ENCODE data around the gene KIF5C. TPM values are rescaled to one million over a fixed set of nuclear protein-coding genes. Genes with fewer than 3 reads are reported as not detected.

The KIF5C gene
- total and polyA plus RNA-seq, 2 experiments from 2014 or later = 45.0 to 49.1 TPM

- H3K36me3 Mint-ChIP-seq (ENCODE audit: low read depth) = no peaks in the 10 kb centered on the region
- Histone ChIP-seq H3K27ac (ENCODE audit: low read depth) (no peak overlapping the region), H3K27me3 (ENCODE audit: insufficient read depth) (no peaks in the 10 kb centered on the region), H3K4me3 (no peak overlapping the region), H3K4me1 (ENCODE audit: insufficient read depth) (no peaks in the 10 kb centered on the region), H3K4me2 (no peak overlapping the region), H3K9me2 (ENCODE audit: insufficient read depth) (no peaks in the 10 kb centered on the region), H3F3A (replicated peaks; ENCODE audit: low read depth) (no peaks in the 10 kb centered on the region), H2AFZ (no peak overlapping the region), H4K20me1 (replicated peaks; ENCODE audit: insufficient read depth) (no peaks in the 10 kb centered on the region), H3K36me3 (ENCODE audit: insufficient read depth) (no peaks in the 10 kb centered on the region), H3K79me2 (replicated peaks; ENCODE audit: insufficient read depth) (no peaks in the 10 kb centered on the region)
- DNase-seq (ENCODE audit: low spot score) (no peak), ATAC-seq (no peak; the same call in 2 of the 3 replicates)
- H3K4me1 Mint-ChIP-seq = peaks cover 3% of the 10 kb centered on the region; the same call in 2 of the 3 replicates
- no peak overlapping the region for H3K4me3 Mint-ChIP-seq
- H3K27me3 Mint-ChIP-seq (ENCODE audit: insufficient read depth, low read depth, poor library complexity) = peaks cover 2% of the 10 kb centered on the region
- H3K27ac Mint-ChIP-seq = no peak overlapping the region
- TF ChIP-seq EZH2 (IDR thresholded peaks at IDR 0.05; ENCODE audit: low read depth, unreplicated experiment) = no peak
- no peaks in the 10 kb centered on the region for H3K9me3 Mint-ChIP-seq
Measured at GRCh38 chr2:149059822-149060221, 184.8 kb downstream of the KIF5C start.

- DNase-seq (ENCODE audit: low spot score) = no peak
- no peaks in the 10 kb centered on the region for H3K4me1 ChIP-seq (ENCODE audit: insufficient read depth)
- no peak for ATAC-seq
- Mint-ChIP-seq H3K27me3 (ENCODE audit: insufficient read depth, low read depth, poor library complexity) (peaks cover 2% of the 10 kb centered on the region), H3K4me1 (peaks cover 3% of the 10 kb centered on the region; the same call in 2 of the 3 replicates), H3K9me3 (no peaks in the 10 kb centered on the region), H3K27ac (no peak overlapping the region), H3K4me3 (no peak overlapping the region), H3K36me3 (ENCODE audit: low read depth) (no peaks in the 10 kb centered on the region)
- no peak overlapping the region for H2AFZ ChIP-seq
- H3K79me2 ChIP-seq (replicated peaks; ENCODE audit: insufficient read depth) = no peaks in the 10 kb centered on the region
- no peaks in the 10 kb centered on the region for H4K20me1 ChIP-seq (replicated peaks; ENCODE audit: insufficient read depth)
- H3K36me3 ChIP-seq (ENCODE audit: insufficient read depth) = no peaks in the 10 kb centered on the region
- no peaks in the 10 kb centered on the region for H3F3A ChIP-seq (replicated peaks; ENCODE audit: low read depth)
- no peaks in the 10 kb centered on the region for H3K27me3 ChIP-seq (ENCODE audit: insufficient read depth)
- no peaks in the 10 kb centered on the region for H3K9me2 ChIP-seq (ENCODE audit: insufficient read depth)
- H3K4me3 ChIP-seq = no peak overlapping the region
- H3K27ac ChIP-seq (ENCODE audit: low read depth) = no peak overlapping the region
- no peak overlapping the region for H3K4me2 ChIP-seq
- TF ChIP-seq NANOG (IDR thresholded peaks at IDR 0.05; ENCODE audit: borderline replicate concordance) = no peak
- no peak for TF ChIP-seq ZNF114 (CRISPR knock-in tag; IDR thresholded peaks at IDR 0.05)
- TF ChIP-seq CREB1 (CRISPR knock-in tag; IDR thresholded peaks at IDR 0.05; ENCODE audit: low read depth) = no peak
- no peak for TF ChIP-seq CTCF (conservative IDR thresholded peaks at IDR 0.05; ENCODE audit: low read depth in 2 of 2)
- no peak for TF ChIP-seq ZNF462 (CRISPR knock-in tag; IDR thresholded peaks at IDR 0.05)
- TF ChIP-seq JUNB (IDR thresholded peaks at IDR 0.05; ENCODE audit: unreplicated experiment) = no peak
- no peak for TF ChIP-seq POLR2AphosphoS5 (IDR thresholded peaks at IDR 0.05; ENCODE audit: low read depth)
- TF ChIP-seq STAT1 (IDR thresholded peaks at IDR 0.05; ENCODE audit: unreplicated experiment) = no peak
- TF ChIP-seq REST (IDR thresholded peaks at IDR 0.05; ENCODE audit: unreplicated experiment) = no peak
- TF ChIP-seq EZH2phosphoT487 (IDR thresholded peaks at IDR 0.05; ENCODE audit: unreplicated experiment) = no peak
Measured at GRCh38 chr2:149061133-149061745, 186.2 kb downstream of the KIF5C start.

Measured in GM23338 (cell line).